ENCODE measurements around the gene PPP2R5D. TPM values are rescaled to one million over a fixed set of nuclear protein-coding genes. Genes with fewer than 3 reads are reported as not detected.

PPP2R5D gene
- total RNA-seq, 4 donors from 2014 or later: 15.6 to 35.9 (median 27.4) TPM

DNA sequence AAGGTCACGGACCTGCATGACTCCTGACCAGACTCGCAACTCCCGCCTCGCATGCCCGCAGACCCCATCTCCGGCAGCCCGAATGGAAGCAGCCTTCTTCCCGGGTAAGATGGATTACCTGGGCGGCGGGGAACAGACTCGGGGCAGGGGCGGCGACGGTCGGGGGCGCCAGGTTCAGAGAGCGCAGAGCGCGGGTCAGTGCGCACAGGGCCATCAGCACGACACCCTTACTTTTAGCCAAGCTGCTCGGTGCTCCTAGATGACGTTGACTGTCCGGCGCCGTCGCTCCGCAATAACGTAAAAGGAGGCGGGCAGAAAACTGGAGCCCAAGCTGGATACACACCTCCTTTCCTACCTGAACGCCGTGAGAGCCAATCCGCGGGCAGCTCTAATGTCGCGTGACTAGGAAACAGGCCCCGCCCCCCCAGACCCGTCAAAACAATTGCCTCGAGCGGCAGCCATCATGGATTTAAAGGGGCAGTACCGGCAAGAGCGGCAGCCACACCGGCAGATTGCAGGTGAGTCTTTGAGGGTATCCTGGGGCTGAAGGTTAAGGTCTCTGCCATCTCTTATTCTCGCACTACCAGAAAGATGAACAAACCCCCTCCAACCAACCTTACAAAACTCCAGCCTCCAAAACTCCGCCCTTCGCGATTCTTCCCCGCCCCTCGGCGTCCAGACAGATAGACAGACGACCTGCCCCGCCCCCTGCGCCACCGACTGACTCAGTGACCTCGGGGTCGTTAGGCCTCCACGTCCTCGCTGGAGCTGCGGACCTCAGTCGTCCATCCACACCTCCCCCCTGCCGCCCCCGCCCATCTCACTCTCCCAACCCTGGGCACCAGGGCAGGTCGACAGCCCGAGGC, 75.0 kb downstream of the PPP2R5D start, which contains the start of the genes KLC4 and MRPL2:
KLC4 (plus strand) TSS at position 464 of the 866 bp plus-strand sequence. CDS start 1,705 bp downstream, outside the sequence.
MRPL2 (minus strand) TSS at position 267 of the 866 bp plus-strand sequence; CDS start at position 214, 53 bp downstream.
- intact Hi-C loops (cut with DNase I): loop anchor here (10.0 kb wide), 1 partner anchor 95 kb away; the partner anchor contains the start of gene GNMT
- TF ChIP-seq, protein P1, sequence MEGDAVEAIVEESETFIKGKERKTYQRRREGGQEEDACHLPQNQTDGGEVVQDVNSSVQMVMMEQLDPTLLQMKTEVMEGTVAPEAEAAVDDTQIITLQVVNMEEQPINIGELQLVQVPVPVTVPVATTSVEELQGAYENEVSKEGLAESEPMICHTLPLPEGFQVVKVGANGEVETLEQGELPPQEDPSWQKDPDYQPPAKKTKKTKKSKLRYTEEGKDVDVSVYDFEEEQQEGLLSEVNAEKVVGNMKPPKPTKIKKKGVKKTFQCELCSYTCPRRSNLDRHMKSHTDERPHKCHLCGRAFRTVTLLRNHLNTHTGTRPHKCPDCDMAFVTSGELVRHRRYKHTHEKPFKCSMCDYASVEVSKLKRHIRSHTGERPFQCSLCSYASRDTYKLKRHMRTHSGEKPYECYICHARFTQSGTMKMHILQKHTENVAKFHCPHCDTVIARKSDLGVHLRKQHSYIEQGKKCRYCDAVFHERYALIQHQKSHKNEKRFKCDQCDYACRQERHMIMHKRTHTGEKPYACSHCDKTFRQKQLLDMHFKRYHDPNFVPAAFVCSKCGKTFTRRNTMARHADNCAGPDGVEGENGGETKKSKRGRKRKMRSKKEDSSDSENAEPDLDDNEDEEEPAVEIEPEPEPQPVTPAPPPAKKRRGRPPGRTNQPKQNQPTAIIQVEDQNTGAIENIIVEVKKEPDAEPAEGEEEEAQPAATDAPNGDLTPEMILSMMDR (IDR thresholded peaks at IDR 0.05): peak in 1 of 6 experiments; percentile 4
- peak in 3 of 4 donors; percentile 62 to 84 (median 77) for TF ChIP-seq POLR2A (IDR thresholded peaks at IDR 0.05)
- DNase-seq: peak; percentile 93
- peak within 1 kb of the TSS; percentile 83 to 97 (median 90) for H3K4me3 ChIP-seq
- peak within 1 kb of the TSS; percentile 89 to 97 (median 94) for H3K27ac ChIP-seq
- no peaks in the 10 kb centered on the region for H3K27me3 ChIP-seq
- H3K4me1 ChIP-seq: peaks cover 12 to 40% (median 20%) of the 10 kb centered on the region in 3 donors
- H3K9me3 ChIP-seq: no peaks in the 10 kb centered on the region
- 0 to 1% methylated on average over 25 to 29 of the region's 64 CpGs for WGBS, 2 donors
- H3K36me3 ChIP-seq: peaks cover 0 to 59% (median 4%) of the 10 kb centered on the region in 3 donors

DNA sequence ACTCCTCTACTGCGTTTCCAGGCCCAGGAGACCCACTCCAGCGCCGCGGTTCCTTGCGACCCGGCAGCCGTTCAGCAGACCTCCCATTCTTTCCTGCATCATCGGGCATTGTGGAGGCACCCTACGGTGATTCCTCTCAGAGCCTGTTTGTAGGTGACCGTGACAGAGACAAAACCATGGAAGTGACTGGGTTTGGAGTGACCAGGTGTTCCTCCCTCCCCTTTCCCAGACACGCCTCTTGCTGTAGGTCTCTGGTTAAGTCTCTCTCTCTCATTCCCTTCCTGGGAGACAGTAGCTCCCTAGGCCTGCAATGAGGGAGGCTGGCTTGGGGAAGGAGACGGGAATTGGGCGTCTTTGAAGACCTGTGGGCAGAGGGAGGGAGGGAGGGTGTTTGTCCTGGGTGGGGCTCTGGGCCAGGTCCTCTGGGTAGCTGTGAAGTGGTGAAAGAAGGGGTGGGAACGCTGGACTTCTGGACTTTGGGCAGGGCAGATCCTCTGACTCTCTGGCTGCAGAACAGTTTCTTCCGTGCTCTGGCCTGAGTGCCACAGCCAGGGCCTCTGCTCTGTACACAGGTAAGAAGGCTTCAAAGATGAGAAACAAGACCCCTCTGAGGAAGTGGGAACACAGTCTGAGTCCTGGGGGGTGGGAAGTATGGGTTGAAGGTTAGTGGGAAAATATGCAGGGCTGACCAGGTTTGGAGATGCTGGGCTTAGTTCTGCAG, 75.8 kb downstream of the PPP2R5D start:
- intact Hi-C loops (cut with DNase I): loop anchor here (10.0 kb wide), 1 partner anchor 95 kb away; the partner anchor contains the start of gene GNMT
- TF ChIP-seq, protein P1 (IDR thresholded peaks at IDR 0.05): no peak
- no peak for TF ChIP-seq POLR2A (IDR thresholded peaks at IDR 0.05)
- H3K27ac ChIP-seq: peak overlapping the region; percentile 89 to 97 (median 94)
- no peak for DNase-seq
- H3K4me1 ChIP-seq: peaks cover 12 to 37% (median 19%) of the 10 kb centered on the region in 3 donors
- 5 to 17% methylated on average over 7 to 13 of the region's 15 CpGs for WGBS, 2 donors
- H3K27me3 ChIP-seq: no peaks in the 10 kb centered on the region
- H3K9me3 ChIP-seq: no peaks in the 10 kb centered on the region
- H3K36me3 ChIP-seq: peaks cover 0 to 63% (median 4%) of the 10 kb centered on the region in 3 donors
- peak overlapping the region; percentile 83 to 97 (median 90) for H3K4me3 ChIP-seq

DNA sequence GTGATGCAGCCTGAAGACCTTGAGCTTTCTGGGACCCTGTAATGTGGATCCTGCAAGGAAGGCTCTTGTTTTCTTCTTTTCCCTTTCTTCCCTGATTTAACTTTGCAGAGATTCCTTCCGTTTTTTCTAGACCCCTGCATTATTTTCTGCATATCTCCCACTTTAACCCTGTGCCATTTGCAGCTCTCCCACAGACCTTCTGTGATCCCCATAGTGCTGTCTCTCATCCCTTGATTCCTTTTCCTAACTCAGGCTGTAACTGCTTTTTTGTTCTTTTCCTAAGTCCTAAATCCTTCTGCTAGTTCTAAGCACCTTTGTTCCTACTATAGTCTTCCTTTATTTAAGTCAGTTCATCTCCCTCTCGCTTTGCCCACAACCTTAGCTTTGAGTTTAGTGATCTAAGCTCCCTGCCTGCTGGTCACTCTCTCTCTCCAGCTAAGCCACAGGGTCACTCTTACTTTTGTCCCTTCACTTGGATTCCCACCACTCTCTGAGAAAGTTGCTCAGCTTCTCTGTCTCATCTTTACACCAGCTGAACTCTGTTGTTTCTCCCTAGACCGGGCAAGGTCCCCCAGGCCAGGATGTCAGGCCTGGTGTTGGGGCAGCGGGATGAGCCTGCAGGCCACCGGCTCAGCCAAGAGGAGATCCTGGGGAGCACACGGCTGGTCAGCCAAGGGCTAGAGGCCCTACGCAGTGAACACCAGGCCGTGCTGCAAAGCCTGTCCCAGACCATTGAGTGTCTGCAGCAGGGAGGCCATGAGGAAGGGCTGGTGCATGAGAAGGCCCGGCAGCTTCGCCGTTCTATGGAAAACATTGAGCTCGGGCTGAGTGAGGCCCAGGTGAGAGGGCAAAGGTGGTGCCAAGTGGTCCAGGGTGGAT, 76.6 kb downstream of the PPP2R5D start:
- no peaks in the 10 kb centered on the region for H3K27me3 ChIP-seq
- intact Hi-C loops (cut with DNase I): loop anchor here (10.0 kb wide), 1 partner anchor 96 kb away; the partner anchor contains the start of gene GNMT
- H3K4me1 ChIP-seq: peaks cover 12 to 37% (median 19%) of the 10 kb centered on the region in 3 donors
- H3K4me3 ChIP-seq: peak overlapping the region in 2 of 4 donors; percentile 87 to 97
- 79 to 84% methylated on average over 6 to 7 of the region's 12 CpGs for WGBS, 2 donors
- peaks cover 0 to 63% (median under 1%) of the 10 kb centered on the region in 3 donors for H3K36me3 ChIP-seq
- H3K9me3 ChIP-seq: no peaks in the 10 kb centered on the region
- no peak for TF ChIP-seq POLR2A (IDR thresholded peaks at IDR 0.05)
- TF ChIP-seq, protein P1 (IDR thresholded peaks at IDR 0.05): no peak
- DNase-seq: no peak
- H3K27ac ChIP-seq: peak overlapping the region in 2 of 4 donors; percentile 95 to 97

DNA sequence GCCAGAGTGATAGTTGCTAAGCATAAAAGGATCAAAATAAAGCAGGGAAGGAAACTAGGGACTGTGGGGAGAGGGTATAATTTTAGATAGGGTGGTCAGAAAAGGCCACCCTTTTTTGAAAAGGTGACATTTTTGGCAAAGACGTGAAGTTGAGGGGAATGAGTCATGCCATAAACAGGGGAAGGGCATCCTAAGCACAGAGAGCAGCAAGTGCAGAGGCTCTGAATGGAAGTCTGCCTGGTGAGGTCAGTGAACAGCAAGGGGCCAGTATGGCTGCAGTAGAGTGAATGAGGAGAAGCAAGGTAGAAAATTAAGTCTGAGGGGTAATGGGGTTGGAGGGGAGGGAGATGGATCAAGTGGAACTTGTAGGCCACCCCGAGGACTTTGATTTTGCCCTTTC, 77.5 kb downstream of the PPP2R5D start:
- WGBS, 2 donors: 63 to 69% methylated on average over 2 of the region's 2 CpGs
- intact Hi-C loops (cut with DNase I): loop anchor here (10.0 kb wide), 1 partner anchor 97 kb away; the partner anchor contains the start of gene GNMT
- no peak overlapping the region for H3K27ac ChIP-seq
- H3K27me3 ChIP-seq: no peaks in the 10 kb centered on the region
- peaks cover 12 to 37% (median 19%) of the 10 kb centered on the region in 3 donors for H3K4me1 ChIP-seq
- TF ChIP-seq POLR2A (IDR thresholded peaks at IDR 0.05): no peak
- TF ChIP-seq, protein P1 (IDR thresholded peaks at IDR 0.05): no peak
- DNase-seq: no peak
- no peak overlapping the region for H3K4me3 ChIP-seq
- H3K36me3 ChIP-seq: peaks cover 0 to 63% (median 0%) of the 10 kb centered on the region in 3 donors
- no peaks in the 10 kb centered on the region for H3K9me3 ChIP-seq

Other genes with a start within 250 kb of the PPP2R5D start
- gene TBCC, start 238.5 kb upstream of the PPP2R5D start, total RNA-seq: 10 to 100 TPM; 16.2 to 32.9 (median 24.8) TPM
- 10 to 100 TPM in 2 of 4 donors, 1 to 10 TPM in 2; 5.8 to 13.9 (median 8.9) TPM for gene BICRAL, start 202.5 kb upstream of the PPP2R5D start, total RNA-seq
- gene RPL7L1, start 105.0 kb upstream of the PPP2R5D start, total RNA-seq: 100 to 1,000 TPM in 1 of 4 donors, 10 to 100 TPM in 3; 67.4 to 122 (median 92.2) TPM
- not detected for gene PTCRA, start 68.5 kb upstream of the PPP2R5D start, total RNA-seq
- gene CNPY3, start 55.1 kb upstream of the PPP2R5D start, total RNA-seq: 10 to 100 TPM; 10.3 to 24.6 (median 17.7) TPM
- gene GNMT, start 23.8 kb upstream of the PPP2R5D start, total RNA-seq: under 1 TPM in 1 of 4 donors, not detected in 3; 0.76 TPM
- gene PEX6, start 5.4 kb upstream of the PPP2R5D start, total RNA-seq: 10 to 100 TPM; 11.3 to 21.2 (median 17.1) TPM
- 10 to 100 TPM; 28.9 to 56.6 (median 49.1) TPM for gene MEA1, start 29.4 kb downstream of the PPP2R5D start, total RNA-seq
- 10 to 100 TPM; 35.7 to 62.9 (median 48.5) TPM for gene KLHDC3, start 29.7 kb downstream of the PPP2R5D start, total RNA-seq
- 10 to 100 TPM; 52.5 to 66.4 (median 65.4) TPM for gene RRP36, start 37.1 kb downstream of the PPP2R5D start, total RNA-seq
- gene CUL7, start 69.3 kb downstream of the PPP2R5D start, total RNA-seq: 10 to 100 TPM in 1 of 4 donors, 1 to 10 TPM in 3; 6.5 to 10.8 (median 8.0) TPM
- gene MRPL2, start 74.9 kb downstream of the PPP2R5D start, total RNA-seq: 10 to 100 TPM; 23.3 to 29.1 (median 24.5) TPM
- 10 to 100 TPM in 2 of 4 donors, 1 to 10 TPM in 2; 4.5 to 15.8 (median 9.4) TPM for gene KLC4, start 75.1 kb downstream of the PPP2R5D start, total RNA-seq
- gene PTK7, start 91.7 kb downstream of the PPP2R5D start, total RNA-seq: 10 to 100 TPM; 30.6 to 44.1 (median 36.7) TPM
- gene SRF, start 186.7 kb downstream of the PPP2R5D start, total RNA-seq: 10 to 100 TPM; 22.0 to 38.9 (median 35.3) TPM
- gene CUL9, start 197.6 kb downstream of the PPP2R5D start, total RNA-seq: 10 to 100 TPM; 26.2 to 50.9 (median 32.5) TPM
- gene DNPH1, start 244.9 kb downstream of the PPP2R5D start, total RNA-seq: 100 to 1,000 TPM in 1 of 4 donors, 10 to 100 TPM in 3; 57.7 to 101 (median 81.5) TPM

Measured in esophagus squamous epithelium (tissue), 5 donors.